DOHH2 (cell line): ENCODE data around the gene MZF1.

Source experiments
- H3F3A ChIP-seq: fragments of 200-600 bp; sonication (generic), shearing (Covaris generic); 2 replicates; pipeline ENCODE4 v1.6.0; 2016; ENCODE audit warnings: antibody characterized with exemption, mild to moderate bottlenecking; ENCODE audit not compliant: control insufficient read depth, insufficient read depth
- H3K27ac ChIP-seq: fragments of 200-600 bp; sonication (generic); 2 replicates; pipeline ENCODE4 v1.5.1; 2014; ENCODE audit warnings: low read depth, mild to moderate bottlenecking, low read length, moderate library complexity
- H3K27me3 ChIP-seq: fragments of 200-600 bp; sonication (generic); 2 replicates; pipeline ENCODE4 v1.6.1; 2014; ENCODE audit warnings: mild to moderate bottlenecking, low read length, mixed read lengths; ENCODE audit not compliant: control insufficient read depth
- H3K36me3 ChIP-seq: fragments of 200-600 bp; sonication (generic); 2 replicates; pipeline ENCODE4 v1.6.1; 2014; ENCODE audit warnings: mild to moderate bottlenecking, low read length, moderate library complexity, mixed read lengths; ENCODE audit not compliant: control insufficient read depth
- H3K4me1 ChIP-seq: fragments of 200-600 bp; sonication (generic); 2 replicates; pipeline ENCODE4 v1.6.1; 2014; ENCODE audit warnings: mild to moderate bottlenecking, low read length, mixed read lengths; ENCODE audit not compliant: control insufficient read depth
- H3K4me2 ChIP-seq: fragments of 200-600 bp; sonication (generic); 2 replicates; pipeline ENCODE4 v1.6.0; 2014; ENCODE audit warnings: mild to moderate bottlenecking, low read length, moderate library complexity
- H3K4me3 ChIP-seq: fragments of 200-600 bp; sonication (generic); 2 replicates; pipeline ENCODE4 v1.5.1; 2014; ENCODE audit warnings: mild to moderate bottlenecking, low read length, mixed read lengths
- H3K79me2 ChIP-seq: fragments of 200-600 bp; sonication (generic); 2 replicates; pipeline ENCODE4 v1.6.1; 2014; ENCODE audit warnings: mild to moderate bottlenecking, low read length, mixed read lengths; ENCODE audit not compliant: control insufficient read depth
- H3K9me2 ChIP-seq: fragments of 200-600 bp; sonication (generic); replicated peaks from 2 replicates; pipeline ENCODE4 v1.6.1; 2014; ENCODE audit warnings: mild to moderate bottlenecking, low read length, mixed read lengths; ENCODE audit not compliant: control insufficient read depth
- H3K9me3 ChIP-seq: fragments of 200-600 bp; sonication (generic); 2 replicates; pipeline ENCODE4 v1.6.1; 2014; ENCODE audit warnings: antibody characterized with exemption, low read length, mixed read lengths; ENCODE audit not compliant: control insufficient read depth, insufficient read depth
- H4K20me1 ChIP-seq: fragments of 200-600 bp; sonication (generic); 2 replicates; pipeline ENCODE4 v1.6.0; 2014; ENCODE audit warnings: low read depth, mild to moderate bottlenecking, antibody characterized with exemption, low read length, moderate library complexity; ENCODE audit not compliant: control insufficient read depth, insufficient read depth
- EZH2phosphoT487 ChIP-seq: fragments of 200-600 bp; sonication (generic); IDR thresholded peaks from 2 replicates; pipeline ENCODE4 v1.6.1; 2017; ENCODE audit warnings: borderline replicate concordance, mild to moderate bottlenecking, antibody characterized with exemption, low read length, moderate library complexity, mixed read lengths
- TF ChIP-seq, protein P1 (sequence below): fragments of 200-600 bp; sonication (generic); IDR thresholded peaks from one replicate; pipeline ENCODE4 v1.5.1; 2014; ENCODE audit warnings: antibody characterized with exemption, mild to moderate bottlenecking, low read depth, low read length; ENCODE audit not compliant: poor library complexity, severe bottlenecking

Gene MZF1

DNA sequence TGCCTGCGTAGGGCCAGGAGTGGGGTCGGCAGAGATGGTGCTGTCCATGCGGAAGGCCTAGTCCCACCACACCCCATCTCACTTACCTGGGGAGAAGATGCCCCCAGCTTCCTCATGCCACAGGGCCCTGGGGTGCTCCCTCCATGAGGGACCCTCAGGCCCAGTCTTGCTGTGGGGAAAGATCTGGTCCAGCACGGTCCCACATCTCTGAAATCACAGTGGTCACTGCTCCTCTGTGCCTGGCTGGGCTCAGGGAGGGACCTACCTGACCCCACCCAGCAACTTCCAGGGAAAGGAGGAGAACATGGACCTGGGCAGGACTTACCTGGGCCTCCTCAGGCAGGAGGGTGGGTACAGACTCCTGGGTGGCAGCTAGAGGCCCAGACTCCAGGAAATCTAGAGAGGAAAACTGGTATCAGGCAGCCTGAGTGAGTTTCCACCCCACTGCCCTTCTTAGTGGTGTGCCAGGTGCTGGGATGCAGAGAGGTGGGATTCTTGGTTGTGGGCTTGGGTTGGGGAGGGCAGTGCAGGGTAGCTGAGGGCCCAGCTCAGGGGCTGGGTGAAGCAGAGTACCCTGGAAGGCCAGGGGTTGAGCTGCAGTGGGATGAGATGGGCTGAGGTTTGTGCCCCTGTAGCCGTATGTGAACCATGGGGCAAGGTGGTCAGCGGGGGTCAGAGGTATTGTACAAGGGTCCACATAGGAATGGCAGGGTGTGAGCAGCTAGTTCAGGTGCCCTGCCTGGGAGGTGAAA, 3.8 kb downstream of the MZF1 start:
- Histone ChIP-seq H3K9me3 (no peaks in the 10 kb centered on the region), H3K4me3 (no peak overlapping the region), H4K20me1 (no peaks in the 10 kb centered on the region), H3K27ac (no peak overlapping the region), H3K27me3 (no peaks in the 10 kb centered on the region), H3K4me2 (no peak overlapping the region), H3K79me2 (peaks cover 6% of the 10 kb centered on the region), H3K4me1 (peaks cover 17% of the 10 kb centered on the region), H3K36me3 (peaks cover 24% of the 10 kb centered on the region), H3K9me2 (no peaks in the 10 kb centered on the region), H3F3A (peaks cover 12% of the 10 kb centered on the region)
- TF ChIP-seq, protein P1, sequence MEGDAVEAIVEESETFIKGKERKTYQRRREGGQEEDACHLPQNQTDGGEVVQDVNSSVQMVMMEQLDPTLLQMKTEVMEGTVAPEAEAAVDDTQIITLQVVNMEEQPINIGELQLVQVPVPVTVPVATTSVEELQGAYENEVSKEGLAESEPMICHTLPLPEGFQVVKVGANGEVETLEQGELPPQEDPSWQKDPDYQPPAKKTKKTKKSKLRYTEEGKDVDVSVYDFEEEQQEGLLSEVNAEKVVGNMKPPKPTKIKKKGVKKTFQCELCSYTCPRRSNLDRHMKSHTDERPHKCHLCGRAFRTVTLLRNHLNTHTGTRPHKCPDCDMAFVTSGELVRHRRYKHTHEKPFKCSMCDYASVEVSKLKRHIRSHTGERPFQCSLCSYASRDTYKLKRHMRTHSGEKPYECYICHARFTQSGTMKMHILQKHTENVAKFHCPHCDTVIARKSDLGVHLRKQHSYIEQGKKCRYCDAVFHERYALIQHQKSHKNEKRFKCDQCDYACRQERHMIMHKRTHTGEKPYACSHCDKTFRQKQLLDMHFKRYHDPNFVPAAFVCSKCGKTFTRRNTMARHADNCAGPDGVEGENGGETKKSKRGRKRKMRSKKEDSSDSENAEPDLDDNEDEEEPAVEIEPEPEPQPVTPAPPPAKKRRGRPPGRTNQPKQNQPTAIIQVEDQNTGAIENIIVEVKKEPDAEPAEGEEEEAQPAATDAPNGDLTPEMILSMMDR: no peak
- no peak for TF ChIP-seq EZH2phosphoT487

DNA sequence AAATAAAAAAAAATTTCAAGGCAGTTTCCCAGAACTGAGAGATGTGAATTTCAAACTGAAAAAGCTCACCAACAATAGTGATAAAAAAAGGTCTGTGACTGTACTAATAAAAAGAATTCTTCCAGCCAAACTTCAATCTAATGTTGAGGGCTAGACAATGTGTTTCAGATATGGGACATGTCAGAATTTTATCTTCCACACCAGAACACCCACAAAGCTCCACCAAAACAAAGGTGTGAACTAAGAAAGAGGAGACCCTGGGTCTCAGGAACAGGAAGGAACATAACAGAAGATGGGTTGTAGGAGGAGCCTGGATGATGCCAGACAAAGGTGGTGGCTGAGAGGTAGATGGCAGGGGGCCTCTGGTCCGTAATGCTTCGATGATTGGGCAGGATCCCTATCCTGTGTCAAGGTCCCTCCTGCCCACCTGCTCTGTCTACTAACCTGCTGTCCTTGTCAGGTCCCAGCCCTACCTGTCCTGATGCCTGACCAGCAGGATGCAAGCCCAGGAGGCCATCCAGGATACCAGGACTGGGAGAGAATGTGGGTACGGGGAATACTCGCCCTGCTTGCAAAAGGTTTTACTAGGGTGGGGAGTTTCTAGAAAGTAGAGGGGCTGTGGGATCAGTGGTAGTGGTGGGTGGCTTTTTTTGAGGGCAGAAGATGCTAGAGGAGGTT, 4.5 kb downstream of the MZF1 start:
- Histone ChIP-seq H3K9me3 (no peaks in the 10 kb centered on the region), H3K27ac (no peak overlapping the region), H3F3A (peaks cover 14% of the 10 kb centered on the region), H3K4me1 (peaks cover 15% of the 10 kb centered on the region), H3K4me3 (no peak overlapping the region), H3K27me3 (no peaks in the 10 kb centered on the region), H3K36me3 (peaks cover 24% of the 10 kb centered on the region), H3K9me2 (no peaks in the 10 kb centered on the region), H4K20me1 (no peaks in the 10 kb centered on the region), H3K79me2 (peaks cover 9% of the 10 kb centered on the region), H3K4me2 (no peak overlapping the region)
- TF ChIP-seq, protein P1: no peak
- no peak for TF ChIP-seq EZH2phosphoT487

DNA sequence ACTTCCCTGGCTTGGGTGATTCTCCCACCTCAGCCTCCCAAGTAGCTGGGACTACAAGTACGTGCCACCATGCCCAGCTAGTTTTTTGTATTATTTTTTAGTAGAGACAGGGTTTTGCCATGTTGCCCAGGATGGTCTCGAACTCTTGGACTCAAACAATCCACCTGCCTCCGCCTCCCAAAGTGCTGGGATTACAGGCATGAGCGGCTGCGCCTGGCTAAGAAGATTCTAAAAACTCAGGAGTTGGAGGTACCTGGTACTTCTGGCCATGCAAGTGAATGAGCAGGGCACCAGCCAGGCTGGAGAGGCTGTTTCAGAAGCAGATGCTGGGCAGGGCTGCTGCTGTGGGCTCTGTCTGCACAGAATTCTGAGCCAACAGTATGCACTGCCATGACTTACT, 6.1 kb downstream of the MZF1 start:
- no peak for TF ChIP-seq EZH2phosphoT487
- TF ChIP-seq, protein P1: no peak
- Histone ChIP-seq H3K4me1 (peaks cover 25% of the 10 kb centered on the region), H3K27ac (no peak overlapping the region), H4K20me1 (no peaks in the 10 kb centered on the region), H3K9me3 (no peaks in the 10 kb centered on the region), H3K36me3 (peaks cover 24% of the 10 kb centered on the region), H3K27me3 (0 out of 2 replicates have a peak, but pooled peaks cover 2% of the 10 kb centered on the region), H3K79me2 (peaks cover 8% of the 10 kb centered on the region), H3K9me2 (no peaks in the 10 kb centered on the region), H3K4me2 (no peak overlapping the region), H3K4me3 (no peak overlapping the region), H3F3A (peaks cover 17% of the 10 kb centered on the region)
